Measurements from ENCODE around the gene CELA1.
"Not testable (repeated sequence)": the region's sequence is repeated elsewhere in the genome, so short reads cannot be mapped to it uniquely, and the experiment has no call there.

Gene CELA1

GRCh38 chr12:51320695-51321320 is 25.7 kb downstream of the CELA1 start:
- TF ChIP-seq EZH2 (IDR thresholded peaks at IDR 0.05; ENCODE audit: borderline replicate concordance, low read length) = no peak
- TF ChIP-seq, protein P1, sequence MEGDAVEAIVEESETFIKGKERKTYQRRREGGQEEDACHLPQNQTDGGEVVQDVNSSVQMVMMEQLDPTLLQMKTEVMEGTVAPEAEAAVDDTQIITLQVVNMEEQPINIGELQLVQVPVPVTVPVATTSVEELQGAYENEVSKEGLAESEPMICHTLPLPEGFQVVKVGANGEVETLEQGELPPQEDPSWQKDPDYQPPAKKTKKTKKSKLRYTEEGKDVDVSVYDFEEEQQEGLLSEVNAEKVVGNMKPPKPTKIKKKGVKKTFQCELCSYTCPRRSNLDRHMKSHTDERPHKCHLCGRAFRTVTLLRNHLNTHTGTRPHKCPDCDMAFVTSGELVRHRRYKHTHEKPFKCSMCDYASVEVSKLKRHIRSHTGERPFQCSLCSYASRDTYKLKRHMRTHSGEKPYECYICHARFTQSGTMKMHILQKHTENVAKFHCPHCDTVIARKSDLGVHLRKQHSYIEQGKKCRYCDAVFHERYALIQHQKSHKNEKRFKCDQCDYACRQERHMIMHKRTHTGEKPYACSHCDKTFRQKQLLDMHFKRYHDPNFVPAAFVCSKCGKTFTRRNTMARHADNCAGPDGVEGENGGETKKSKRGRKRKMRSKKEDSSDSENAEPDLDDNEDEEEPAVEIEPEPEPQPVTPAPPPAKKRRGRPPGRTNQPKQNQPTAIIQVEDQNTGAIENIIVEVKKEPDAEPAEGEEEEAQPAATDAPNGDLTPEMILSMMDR (IDR thresholded peaks at IDR 0.05; ENCODE audit: low read length) = no peak
- Histone ChIP-seq H3K4me1 (ENCODE audit: insufficient read depth, low read length, severe bottlenecking) (peaks cover 10% of the 10 kb centered on the region), H3K4me3 (ENCODE audit: low read depth, low read length, poor library complexity, severe bottlenecking) (no peak overlapping the region), H3K79me2 (ENCODE audit: insufficient read depth, low read length) (no peaks in the 10 kb centered on the region), H3K4me2 (ENCODE audit: low read length) (no peak overlapping the region), H4K20me1 (ENCODE audit: insufficient read depth, low read length) (no peaks in the 10 kb centered on the region), H3K9me2 (ENCODE audit: low read depth, low read length) (no peaks in the 10 kb centered on the region), H3K27ac (ENCODE audit: low read depth, low read length, poor library complexity, severe bottlenecking) (no peak overlapping the region), H2AFZ (ENCODE audit: low read length) (no peak overlapping the region), H3K27me3 (ENCODE audit: insufficient read depth, low read length) (peaks cover 4% of the 10 kb centered on the region; the same call in 1 of the 2 replicates), H3K9ac (ENCODE audit: low read length) (no peak overlapping the region), H3K36me3 (ENCODE audit: insufficient read depth, low read length) (no peaks in the 10 kb centered on the region), H3K9me3 (ENCODE audit: low read length) (no peaks in the 10 kb centered on the region), H3F3A (ENCODE audit: insufficient read depth, low read length) (no peaks in the 10 kb centered on the region)

GRCh38 chr12:51320311-51320694 is 26.2 kb downstream of the CELA1 start:
- Histone ChIP-seq H3K9me2 (ENCODE audit: low read depth, low read length) (no peaks in the 10 kb centered on the region), H3K4me2 (ENCODE audit: low read length) (no peak overlapping the region), H3K27me3 (ENCODE audit: insufficient read depth, low read length) (peaks cover 6% of the 10 kb centered on the region; the same call in 1 of the 2 replicates), H3K4me1 (ENCODE audit: insufficient read depth, low read length, severe bottlenecking) (peaks cover 10% of the 10 kb centered on the region), H3K4me3 (ENCODE audit: low read depth, low read length, poor library complexity, severe bottlenecking) (no peak overlapping the region), H3K36me3 (ENCODE audit: insufficient read depth, low read length) (no peaks in the 10 kb centered on the region), H3K9me3 (ENCODE audit: low read length) (no peaks in the 10 kb centered on the region), H3K27ac (ENCODE audit: low read depth, low read length, poor library complexity, severe bottlenecking) (no peak overlapping the region), H3F3A (ENCODE audit: insufficient read depth, low read length) (no peaks in the 10 kb centered on the region), H4K20me1 (ENCODE audit: insufficient read depth, low read length) (no peaks in the 10 kb centered on the region), H3K9ac (ENCODE audit: low read length) (no peak overlapping the region), H2AFZ (ENCODE audit: low read length) (no peak overlapping the region), H3K79me2 (ENCODE audit: insufficient read depth, low read length) (no peaks in the 10 kb centered on the region)
- TF ChIP-seq EZH2 (IDR thresholded peaks at IDR 0.05; ENCODE audit: borderline replicate concordance, low read length) = no peak
- TF ChIP-seq, protein P1 (IDR thresholded peaks at IDR 0.05; ENCODE audit: low read length) = no peak

DNA sequence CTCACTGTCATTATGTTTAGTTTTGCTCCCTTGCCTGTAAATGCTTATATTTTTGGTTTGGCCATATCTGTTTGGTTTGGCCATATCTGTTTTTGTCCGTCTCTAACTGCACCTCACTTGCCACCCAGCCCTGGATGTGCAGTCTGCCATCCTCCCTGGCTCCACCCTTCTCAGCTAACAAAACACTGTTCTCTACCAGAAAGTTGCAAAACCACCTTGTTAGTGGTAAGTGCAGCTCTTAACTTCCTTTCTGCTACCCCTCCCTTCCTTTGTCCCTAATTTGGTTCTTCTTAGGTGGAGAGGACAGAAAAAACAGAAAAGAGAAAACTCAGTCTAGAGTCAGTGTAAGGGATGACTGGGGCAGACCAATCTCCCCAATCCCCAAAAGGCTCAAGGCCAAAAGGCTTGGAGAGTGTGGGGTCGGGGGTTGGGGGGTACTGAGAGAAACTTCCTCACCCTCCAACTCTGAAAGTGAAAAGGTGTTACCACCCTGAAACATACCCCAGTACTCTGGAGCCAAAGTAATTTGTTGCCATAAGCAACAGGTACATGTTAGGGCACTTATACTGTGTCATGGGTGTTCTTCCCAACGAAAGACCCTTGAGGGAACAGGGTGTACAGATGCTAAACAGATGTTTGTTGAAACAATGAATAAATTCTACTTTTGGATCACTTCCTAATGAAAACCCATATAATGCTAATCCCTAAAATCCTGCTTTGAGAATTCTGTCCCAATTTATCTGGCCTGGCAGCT is 27.5 kb downstream of the CELA1 start:
- Histone ChIP-seq H3K9me3 (ENCODE audit: low read length) (no peaks in the 10 kb centered on the region), H3K4me3 (ENCODE audit: low read depth, low read length, poor library complexity, severe bottlenecking) (no peak overlapping the region), H3K4me2 (ENCODE audit: low read length) (no peak overlapping the region), H4K20me1 (ENCODE audit: insufficient read depth, low read length) (no peaks in the 10 kb centered on the region), H3F3A (ENCODE audit: insufficient read depth, low read length) (no peaks in the 10 kb centered on the region), H2AFZ (ENCODE audit: low read length) (no peak overlapping the region), H3K79me2 (ENCODE audit: insufficient read depth, low read length) (no peaks in the 10 kb centered on the region), H3K4me1 (ENCODE audit: insufficient read depth, low read length, severe bottlenecking) (peaks cover 7% of the 10 kb centered on the region), H3K36me3 (ENCODE audit: insufficient read depth, low read length) (no peaks in the 10 kb centered on the region), H3K27ac (ENCODE audit: low read depth, low read length, poor library complexity, severe bottlenecking) (no peak overlapping the region), H3K27me3 (ENCODE audit: insufficient read depth, low read length) (peaks cover 6% of the 10 kb centered on the region; the same call in 1 of the 2 replicates), H3K9me2 (ENCODE audit: low read depth, low read length) (no peaks in the 10 kb centered on the region), H3K9ac (ENCODE audit: low read length) (no peak overlapping the region)
- TF ChIP-seq, protein P1 (IDR thresholded peaks at IDR 0.05; ENCODE audit: low read length) = no peak
- no peak for TF ChIP-seq EZH2 (IDR thresholded peaks at IDR 0.05; ENCODE audit: borderline replicate concordance, low read length)

DNA sequence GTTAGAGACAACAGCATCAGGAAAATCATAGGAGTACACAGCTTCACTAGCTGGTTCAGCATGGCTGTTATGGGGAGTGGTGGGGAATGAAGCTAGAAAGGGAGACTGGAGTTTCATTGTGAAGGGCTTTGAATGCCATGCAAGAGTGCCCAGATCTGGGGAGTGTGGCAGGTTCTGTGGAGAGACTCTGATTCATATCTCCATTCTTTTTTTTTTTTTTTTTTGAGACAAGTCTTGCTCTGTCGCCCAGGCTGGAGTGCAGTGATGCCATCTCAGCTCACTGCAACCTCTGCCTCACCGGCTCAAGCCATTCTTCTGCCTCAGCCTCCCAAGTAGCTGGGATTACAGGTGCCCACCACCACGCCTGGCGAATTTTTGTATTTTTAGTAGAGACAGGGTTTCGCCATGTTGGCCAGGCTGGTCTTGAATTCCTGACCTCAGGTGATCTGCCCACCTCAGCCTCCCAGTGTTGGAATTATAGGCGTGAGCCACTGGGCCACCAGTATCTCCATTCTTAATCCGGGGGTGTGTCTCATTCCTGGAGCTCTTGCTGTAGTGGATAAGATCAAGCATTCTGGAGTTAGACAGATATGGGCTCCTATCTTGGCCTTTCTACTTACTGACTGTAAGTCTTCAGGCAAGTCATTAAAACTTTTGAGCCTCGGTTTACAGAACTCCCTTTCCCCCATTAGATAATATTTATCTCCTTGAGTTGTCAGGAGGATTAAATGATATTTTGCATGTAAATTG is 28.2 kb downstream of the CELA1 start:
- not testable (repeated sequence) for H3K27ac ChIP-seq (ENCODE audit: low read depth, low read length, poor library complexity, severe bottlenecking); H4K20me1 ChIP-seq (ENCODE audit: insufficient read depth, low read length); H3K4me3 ChIP-seq (ENCODE audit: low read depth, low read length, poor library complexity, severe bottlenecking); H3K9ac ChIP-seq (ENCODE audit: low read length); H3F3A ChIP-seq (ENCODE audit: insufficient read depth, low read length); H3K9me2 ChIP-seq (ENCODE audit: low read depth, low read length); H3K79me2 ChIP-seq (ENCODE audit: insufficient read depth, low read length); H3K4me2 ChIP-seq (ENCODE audit: low read length); H3K9me3 ChIP-seq (ENCODE audit: low read length); H3K36me3 ChIP-seq (ENCODE audit: insufficient read depth, low read length); H3K4me1 ChIP-seq (ENCODE audit: insufficient read depth, low read length, severe bottlenecking); H3K27me3 ChIP-seq (ENCODE audit: insufficient read depth, low read length); H2AFZ ChIP-seq (ENCODE audit: low read length)
